Skeletal muscle cell (primary cell): ENCODE measurements around the gene ROR1.
A peak's percentile ranks its signal among the peaks of the same experiment; 100 is the strongest.

ENCODE experiments used
- DNase-seq: peaks from one replicate; pipeline ENCODE4 v3.0.0-alpha.2; 2010; ENCODE audit warnings: low read depth
- H3K4me3 ChIP-seq: 2 replicates; pipeline ENCODE4 v1.5.1; 2011; ENCODE audit warnings: low read depth, mild to moderate bottlenecking, control low read depth, low read length, moderate library complexity

The ROR1 gene

GRCh38 chr1:63940440-63940839 lies 166.6 kb downstream of the ROR1 start:
- no peak overlapping the region for H3K4me3 ChIP-seq
- DNase-seq = no peak

- H3K4me3 ChIP-seq = no peak overlapping the region
- DNase-seq = no peak
Measured at GRCh38 chr1:63943393-63943792, 169.6 kb downstream of the ROR1 start.

GRCh38 chr1:63945943-63946342 lies 172.1 kb downstream of the ROR1 start:
- DNase-seq = no peak
- H3K4me3 ChIP-seq = no peak overlapping the region

GRCh38 chr1:63946866-63947491 lies 173.2 kb downstream of the ROR1 start:
- no peak for DNase-seq
- H3K4me3 ChIP-seq = no peak overlapping the region

GRCh38 chr1:63947904-63948303 lies 174.1 kb downstream of the ROR1 start:
- no peak for DNase-seq
- no peak overlapping the region for H3K4me3 ChIP-seq

- no peak overlapping the region for H3K4me3 ChIP-seq
- no peak for DNase-seq
Measured at GRCh38 chr1:63950023-63950422, 176.2 kb downstream of the ROR1 start.

- no peak for DNase-seq
Measured at GRCh38 chr1:63951059-63951946, 177.5 kb downstream of the ROR1 start.

GRCh38 chr1:63954187-63954586 lies 180.4 kb downstream of the ROR1 start:
- no peak overlapping the region for H3K4me3 ChIP-seq
- DNase-seq = no peak

More at GRCh38 chr1:63951059-63951946, 177.5 kb downstream of the ROR1 start:
- H3K4me3 ChIP-seq = no peak overlapping the region

- DNase-seq = no peak
- no peak overlapping the region for H3K4me3 ChIP-seq
Measured at GRCh38 chr1:63955370-63956145, 181.7 kb downstream of the ROR1 start.

GRCh38 chr1:63958556-63958955 lies 184.7 kb downstream of the ROR1 start:
- no peak overlapping the region for H3K4me3 ChIP-seq
- no peak for DNase-seq

GRCh38 chr1:63960326-63960725 lies 186.5 kb downstream of the ROR1 start:
- DNase-seq = peak; percentile 47
- H3K4me3 ChIP-seq = no peak overlapping the region

GRCh38 chr1:63966016-63966415 lies 192.2 kb downstream of the ROR1 start:
- no peak overlapping the region for H3K4me3 ChIP-seq
- DNase-seq = no peak

GRCh38 chr1:63967901-63968300 lies 194.1 kb downstream of the ROR1 start:
- no peak overlapping the region for H3K4me3 ChIP-seq
- DNase-seq = no peak

GRCh38 chr1:63968663-63969440 lies 195.0 kb downstream of the ROR1 start:
- no peak for DNase-seq

GRCh38 chr1:63969441-63969901 lies 195.7 kb downstream of the ROR1 start:
- H3K4me3 ChIP-seq = no peak overlapping the region

More at GRCh38 chr1:63968663-63969440, 195.0 kb downstream of the ROR1 start:
- H3K4me3 ChIP-seq = no peak overlapping the region

GRCh38 chr1:63971557-63971956 lies 197.7 kb downstream of the ROR1 start:
- H3K4me3 ChIP-seq = no peak overlapping the region
- DNase-seq = no peak

More at GRCh38 chr1:63969441-63969901, 195.7 kb downstream of the ROR1 start:
- DNase-seq = no peak

- DNase-seq = no peak
- no peak overlapping the region for H3K4me3 ChIP-seq
Measured at GRCh38 chr1:63973005-63973419, 199.2 kb downstream of the ROR1 start.

GRCh38 chr1:63974966-63975365 lies 201.1 kb downstream of the ROR1 start:
- DNase-seq = no peak
- no peak overlapping the region for H3K4me3 ChIP-seq

- no peak for DNase-seq
- H3K4me3 ChIP-seq = no peak overlapping the region
Measured at GRCh38 chr1:63975481-63975880, 201.7 kb downstream of the ROR1 start.
